LNCaP clone FGC (cell line): ENCODE data around the gene MYO19.

Experiments
- DNase-seq: peaks from one replicate; pipeline ENCODE4 v3.0.0-alpha.2; 2011; ENCODE audit warnings: low read depth
- H3K4me3 ChIP-seq: 2 replicates; pipeline ENCODE4 v1.5.1; 2011; ENCODE audit warnings: mild to moderate bottlenecking, low read depth, low read length, control low read depth
- CTCF ChIP-seq: IDR thresholded peaks from 2 replicates; pipeline ENCODE4 v1.5.1; 2012; ENCODE audit warnings: mild to moderate bottlenecking; ENCODE audit not compliant: control insufficient read depth, insufficient read depth; ENCODE audit errors: extremely low read depth

Gene MYO19

GRCh38 chr17:36481829-36482228, 52.8 kb downstream of the MYO19 start:
- no peak for DNase-seq

GRCh38 chr17:36475346-36475970, 59.2 kb downstream of the MYO19 start:
- no peak for DNase-seq
- no peak overlapping the region for H3K4me3 ChIP-seq
- no peak for TF ChIP-seq CTCF

More at GRCh38 chr17:36481829-36482228, 52.8 kb downstream of the MYO19 start:
- H3K4me3 ChIP-seq = no peak overlapping the region
- no peak for TF ChIP-seq CTCF

- no peak overlapping the region for H3K4me3 ChIP-seq
- TF ChIP-seq CTCF = no peak
- DNase-seq = no peak
Measured at GRCh38 chr17:36474571-36474970, 60.1 kb downstream of the MYO19 start.

GRCh38 chr17:36470499-36470898, 64.2 kb downstream of the MYO19 start:
- no peak overlapping the region for H3K4me3 ChIP-seq
- DNase-seq = no peak
- TF ChIP-seq CTCF = no peak

GRCh38 chr17:36469733-36470132, 64.9 kb downstream of the MYO19 start:
- TF ChIP-seq CTCF = no peak
- no peak for DNase-seq
- H3K4me3 ChIP-seq = no peak overlapping the region

- TF ChIP-seq CTCF = no peak
- DNase-seq = no peak
- H3K4me3 ChIP-seq = no peak overlapping the region
Measured at GRCh38 chr17:36468903-36469635, 65.6 kb downstream of the MYO19 start.

GRCh38 chr17:36464765-36465088, 69.9 kb downstream of the MYO19 start:
- no peak for TF ChIP-seq CTCF
- H3K4me3 ChIP-seq = no peak overlapping the region
- no peak for DNase-seq
